NCI-H1417 (cell line): ENCODE data around the gene CALML3.
A peak's percentile ranks its signal among the peaks of the same experiment; 100 is the strongest.

Source experiments
- DNase-seq, 3 experiments: peaks; one replicate each; lab custom pipeline; 2025; lab: John Stamatoyannopoulos, UW

Gene CALML3

GRCh38 chr10:5506751-5507648, 17.8 kb upstream of the CALML3 start:
- no peak for DNase-seq

GRCh38 chr10:5507649-5508131, 17.1 kb upstream of the CALML3 start:
- no peak for DNase-seq

GRCh38 chr10:5508161-5508604, 16.6 kb upstream of the CALML3 start:
- no peak for DNase-seq

GRCh38 chr10:5508786-5509185, 16.0 kb upstream of the CALML3 start:
- DNase-seq, result no peak

- DNase-seq, result no peak
Observed at GRCh38 chr10:5509236-5509635, 15.5 kb upstream of the CALML3 start.

- no peak for DNase-seq
Observed at GRCh38 chr10:5509691-5510090, 15.1 kb upstream of the CALML3 start.

- no peak for DNase-seq
Observed at GRCh38 chr10:5510281-5511072, 14.3 kb upstream of the CALML3 start.

- DNase-seq, result no peak
Observed at GRCh38 chr10:5511231-5511884, 13.4 kb upstream of the CALML3 start.

- DNase-seq, result no peak
Observed at GRCh38 chr10:5511885-5512280, 12.9 kb upstream of the CALML3 start.

GRCh38 chr10:5512331-5512730, 12.4 kb upstream of the CALML3 start:
- no peak for DNase-seq

GRCh38 chr10:5512881-5513612, 11.7 kb upstream of the CALML3 start:
- no peak for DNase-seq

GRCh38 chr10:5514226-5514850, 10.4 kb upstream of the CALML3 start:
- no peak for DNase-seq

GRCh38 chr10:5515948-5516761, 8.6 kb upstream of the CALML3 start:
- no peak for DNase-seq

- DNase-seq, result no peak
Observed at GRCh38 chr10:5517546-5517945, 7.2 kb upstream of the CALML3 start.

GRCh38 chr10:5518143-5518542, 6.6 kb upstream of the CALML3 start:
- peak; percentile 22 to 78 (median 69) for DNase-seq

GRCh38 chr10:5519054-5519453, 5.7 kb upstream of the CALML3 start:
- no peak for DNase-seq

- no peak for DNase-seq
Observed at GRCh38 chr10:5522913-5523560, 1.7 kb upstream of the CALML3 start.

- no peak for DNase-seq
Observed at GRCh38 chr10:5523796-5524574, 776 bp upstream of the CALML3 start.
